HK-2 (cell line): Measurements from ENCODE around the gene SEPTIN12.

Source experiments
- DNase-seq: peaks from one replicate; pipeline ENCODE4 v3.0.0-alpha.2; 2018; ENCODE audit not compliant: unreplicated experiment

The SEPTIN12 gene

GRCh38 chr16:4802659-4803287 lies 14.6 kb upstream of the SEPTIN12 start:
- peak; percentile 85 for DNase-seq

- DNase-seq, result peak; percentile 79
Observed at GRCh38 chr16:4801962-4802658, 14.0 kb upstream of the SEPTIN12 start, which contains the start of gene ROGDI. Gene ROGDI, minus strand, starts transcription at chr16:4802633. Its CDS starts 62 bp downstream, at chr16:4802571.

- DNase-seq, result no peak
Observed at GRCh38 chr16:4801051-4801961, 13.2 kb upstream of the SEPTIN12 start.

- no peak for DNase-seq
Observed at GRCh38 chr16:4800290-4801041, 12.3 kb upstream of the SEPTIN12 start.

GRCh38 chr16:4799171-4799855 lies 11.2 kb upstream of the SEPTIN12 start:
- no peak for DNase-seq

GRCh38 chr16:4798456-4798855 lies 10.3 kb upstream of the SEPTIN12 start:
- DNase-seq, result no peak

GRCh38 chr16:4797805-4798252 lies 9.7 kb upstream of the SEPTIN12 start:
- no peak for DNase-seq

- DNase-seq, result no peak
Observed at GRCh38 chr16:4796982-4797804, 9.0 kb upstream of the SEPTIN12 start.

- no peak for DNase-seq
Observed at GRCh38 chr16:4795828-4796572, 7.9 kb upstream of the SEPTIN12 start.

GRCh38 chr16:4795181-4795827 lies 7.2 kb upstream of the SEPTIN12 start, which contains the start of gene SMIM22:
Gene SMIM22, plus strand, starts transcription at chr16:4795369. Its CDS starts 366 bp downstream, at chr16:4795735.
- no peak for DNase-seq

- DNase-seq, result no peak
Observed at GRCh38 chr16:4792951-4793513, 4.9 kb upstream of the SEPTIN12 start.

- no peak for DNase-seq
Observed at GRCh38 chr16:4790871-4791270, 2.7 kb upstream of the SEPTIN12 start.

- DNase-seq, result no peak
Observed at GRCh38 chr16:4790261-4790660, 2.1 kb upstream of the SEPTIN12 start.

GRCh38 chr16:4788910-4789309 lies 765 bp upstream of the SEPTIN12 start:
- DNase-seq, result no peak

- no peak for DNase-seq
Observed at GRCh38 chr16:4788489-4788889, 344 bp upstream of the SEPTIN12 start.

- DNase-seq, result no peak
Observed at GRCh38 chr16:4787068-4787467, 1.1 kb downstream of the SEPTIN12 start.

GRCh38 chr16:4785758-4786433 lies 2.2 kb downstream of the SEPTIN12 start:
- no peak for DNase-seq
